ENCODE measurements around the gene ATP6V1B1.
"Not testable (repeated sequence)": the region's sequence is repeated elsewhere in the genome, so short reads cannot be mapped to it uniquely, and the experiment has no call there.

The ATP6V1B1 gene

DNA sequence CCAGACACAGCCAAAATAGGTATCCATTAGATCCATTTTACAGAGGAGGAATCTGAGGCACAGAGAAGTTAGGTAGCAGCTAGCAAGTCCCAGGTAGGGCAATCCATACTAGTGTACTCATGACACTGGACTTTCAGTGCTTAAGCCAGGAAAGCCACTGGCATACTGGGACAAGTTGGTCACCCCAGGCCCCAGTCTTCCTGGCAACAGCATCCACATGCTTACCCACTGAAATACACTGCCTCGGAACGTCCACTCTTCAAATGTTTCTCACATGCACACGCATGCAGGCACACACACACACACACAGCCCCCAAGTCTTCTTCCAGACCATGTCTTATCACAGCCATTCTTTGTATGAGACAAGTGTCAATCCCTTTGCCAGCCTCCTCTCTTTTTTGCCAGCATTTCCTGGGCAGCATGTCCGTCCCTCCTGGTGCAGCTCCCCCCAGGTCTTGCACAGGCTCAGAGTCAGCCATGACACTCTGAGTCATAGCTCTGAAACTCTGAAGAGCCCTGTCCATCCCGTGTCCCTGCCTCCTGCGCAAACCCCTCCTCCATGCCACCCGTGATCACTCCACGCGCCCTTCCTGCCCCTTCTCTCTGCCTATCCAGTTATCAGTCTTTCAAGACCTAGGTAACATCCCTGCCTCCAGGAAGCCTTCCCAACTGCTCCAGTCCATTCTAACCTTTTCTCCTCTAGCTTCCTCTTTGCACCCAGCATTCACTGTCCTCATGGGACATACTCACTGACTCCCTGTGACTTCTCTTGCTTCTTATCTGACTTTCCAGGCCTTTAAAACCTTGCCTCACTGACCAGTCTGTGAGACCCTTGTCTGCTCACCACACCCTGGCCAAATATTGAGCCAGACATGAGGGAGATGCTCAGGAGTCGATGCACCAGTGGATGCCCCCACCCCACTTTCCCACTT is 69.8 kb downstream of the ATP6V1B1 start:
- Histone ChIP-seq H3K4me3 (replicated peaks; ENCODE audit: low read depth, low read length) (no peak overlapping the region), H3K27me3 (replicated peaks; ENCODE audit: control insufficient read depth, insufficient read depth, low read length) (no peaks in the 10 kb centered on the region), H3K36me3 (ENCODE audit: control insufficient read depth, insufficient read depth, low read length) (no peaks in the 10 kb centered on the region)
- no peak for DNase-seq (ENCODE audit: extremely low read depth, insufficient read length)
- TF ChIP-seq CTCF (IDR thresholded peaks at IDR 0.05; ENCODE audit: insufficient read depth, low read length, poor library complexity, severe bottlenecking), result no peak

GRCh38 chr2:71006323-71006722 is 70.6 kb downstream of the ATP6V1B1 start:
- H3K4me3 ChIP-seq (replicated peaks; ENCODE audit: low read depth, low read length), result no peak overlapping the region
- no peak for TF ChIP-seq CTCF (IDR thresholded peaks at IDR 0.05; ENCODE audit: insufficient read depth, low read length, poor library complexity, severe bottlenecking)
- no peaks in the 10 kb centered on the region for H3K27me3 ChIP-seq (replicated peaks; ENCODE audit: control insufficient read depth, insufficient read depth, low read length)
- no peak for DNase-seq (ENCODE audit: extremely low read depth, insufficient read length)
- no peaks in the 10 kb centered on the region for H3K36me3 ChIP-seq (ENCODE audit: control insufficient read depth, insufficient read depth, low read length)

DNA sequence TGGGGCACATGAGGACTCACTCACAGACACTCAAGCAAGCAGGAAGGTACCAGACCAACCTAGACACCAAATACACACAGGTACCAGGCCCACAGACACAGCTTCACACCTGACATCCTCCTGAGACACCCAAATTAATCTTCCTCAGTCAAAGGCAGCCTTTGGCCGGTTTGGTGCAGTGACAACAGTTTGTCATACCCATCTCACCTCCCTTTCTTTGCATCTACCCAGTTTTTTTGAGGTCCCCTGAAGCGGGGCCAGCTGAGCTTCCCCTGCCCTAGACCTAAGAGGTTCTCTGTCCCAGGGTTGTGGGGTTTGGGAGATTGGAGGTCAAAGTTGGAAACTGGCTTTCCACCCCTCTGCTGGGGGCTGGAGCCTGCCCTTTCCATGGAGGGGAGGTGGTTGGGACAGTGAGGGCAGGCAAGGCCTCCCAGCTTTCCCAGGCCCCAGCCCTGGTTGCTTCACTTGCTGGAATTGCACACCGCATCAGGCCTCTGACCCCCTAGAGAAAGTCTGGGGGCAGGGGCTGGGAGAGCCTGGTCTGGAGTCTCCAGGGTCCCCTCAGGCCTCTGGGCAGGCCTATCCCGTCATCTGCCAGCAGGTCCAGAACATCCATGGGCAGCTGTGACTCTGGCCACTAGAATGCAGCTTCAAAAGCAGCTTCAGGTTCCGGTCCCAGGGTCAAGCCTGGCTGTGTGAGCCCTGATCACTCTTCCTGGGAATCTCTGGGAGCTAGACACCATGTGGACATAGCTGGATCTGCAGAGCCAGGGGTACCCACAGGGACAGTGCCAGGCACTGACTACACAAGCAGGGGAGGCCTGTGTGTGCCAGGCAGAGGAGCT is 71.5 kb downstream of the ATP6V1B1 start:
- DNase-seq (ENCODE audit: extremely low read depth, insufficient read length), result no peak
- Histone ChIP-seq H3K36me3 (ENCODE audit: control insufficient read depth, insufficient read depth, low read length) (no peaks in the 10 kb centered on the region), H3K27me3 (replicated peaks; ENCODE audit: control insufficient read depth, insufficient read depth, low read length) (no peaks in the 10 kb centered on the region), H3K4me3 (replicated peaks; ENCODE audit: low read depth, low read length) (no peak overlapping the region)
- no peak for TF ChIP-seq CTCF (IDR thresholded peaks at IDR 0.05; ENCODE audit: insufficient read depth, low read length, poor library complexity, severe bottlenecking)

DNA sequence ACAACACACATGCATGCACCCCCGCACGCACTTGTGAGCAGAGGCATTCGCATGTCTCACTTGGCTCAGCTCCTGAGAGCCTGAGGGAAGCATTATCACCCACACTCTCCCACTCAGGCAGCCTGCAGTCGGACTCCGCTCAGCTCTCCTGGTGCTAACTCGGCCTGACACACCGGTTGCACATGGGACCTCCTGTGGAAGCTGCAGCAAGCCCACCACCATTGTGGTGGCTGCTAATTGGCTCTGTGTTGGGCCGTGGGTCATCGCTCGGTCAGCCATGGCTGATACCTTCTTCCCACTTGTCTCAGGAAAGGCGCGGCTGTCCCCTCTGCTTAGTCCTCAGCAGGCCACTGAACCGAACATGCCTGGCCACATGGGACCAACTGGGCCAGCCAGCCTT is 72.6 kb downstream of the ATP6V1B1 start:
- DNase-seq (ENCODE audit: extremely low read depth, insufficient read length), result no peak
- H3K27me3 ChIP-seq (replicated peaks; ENCODE audit: control insufficient read depth, insufficient read depth, low read length), result no peaks in the 10 kb centered on the region
- TF ChIP-seq CTCF (IDR thresholded peaks at IDR 0.05; ENCODE audit: insufficient read depth, low read length, poor library complexity, severe bottlenecking), result no peak
- H3K4me3 ChIP-seq (replicated peaks; ENCODE audit: low read depth, low read length), result no peak overlapping the region
- no peaks in the 10 kb centered on the region for H3K36me3 ChIP-seq (ENCODE audit: control insufficient read depth, insufficient read depth, low read length)

GRCh38 chr2:71011786-71012185 is 76.1 kb downstream of the ATP6V1B1 start:
- not testable (repeated sequence) for H3K27me3 ChIP-seq (replicated peaks; ENCODE audit: control insufficient read depth, insufficient read depth, low read length); H3K4me3 ChIP-seq (replicated peaks; ENCODE audit: low read depth, low read length); DNase-seq (ENCODE audit: extremely low read depth, insufficient read length); H3K36me3 ChIP-seq (ENCODE audit: control insufficient read depth, insufficient read depth, low read length)
